ENCODE results near the gene SPATC1L. TPM values are rescaled to one million over a fixed set of nuclear protein-coding genes. Genes with fewer than 3 reads are reported as not detected.
"Not testable (repeated sequence)": the region's sequence is repeated elsewhere in the genome, so short reads cannot be mapped to it uniquely, and the experiment has no call there.

Gene SPATC1L
- total RNA-seq, 3 donors from 2014 or later: 6.8 to 17.5 (median 10.6) TPM

DNA sequence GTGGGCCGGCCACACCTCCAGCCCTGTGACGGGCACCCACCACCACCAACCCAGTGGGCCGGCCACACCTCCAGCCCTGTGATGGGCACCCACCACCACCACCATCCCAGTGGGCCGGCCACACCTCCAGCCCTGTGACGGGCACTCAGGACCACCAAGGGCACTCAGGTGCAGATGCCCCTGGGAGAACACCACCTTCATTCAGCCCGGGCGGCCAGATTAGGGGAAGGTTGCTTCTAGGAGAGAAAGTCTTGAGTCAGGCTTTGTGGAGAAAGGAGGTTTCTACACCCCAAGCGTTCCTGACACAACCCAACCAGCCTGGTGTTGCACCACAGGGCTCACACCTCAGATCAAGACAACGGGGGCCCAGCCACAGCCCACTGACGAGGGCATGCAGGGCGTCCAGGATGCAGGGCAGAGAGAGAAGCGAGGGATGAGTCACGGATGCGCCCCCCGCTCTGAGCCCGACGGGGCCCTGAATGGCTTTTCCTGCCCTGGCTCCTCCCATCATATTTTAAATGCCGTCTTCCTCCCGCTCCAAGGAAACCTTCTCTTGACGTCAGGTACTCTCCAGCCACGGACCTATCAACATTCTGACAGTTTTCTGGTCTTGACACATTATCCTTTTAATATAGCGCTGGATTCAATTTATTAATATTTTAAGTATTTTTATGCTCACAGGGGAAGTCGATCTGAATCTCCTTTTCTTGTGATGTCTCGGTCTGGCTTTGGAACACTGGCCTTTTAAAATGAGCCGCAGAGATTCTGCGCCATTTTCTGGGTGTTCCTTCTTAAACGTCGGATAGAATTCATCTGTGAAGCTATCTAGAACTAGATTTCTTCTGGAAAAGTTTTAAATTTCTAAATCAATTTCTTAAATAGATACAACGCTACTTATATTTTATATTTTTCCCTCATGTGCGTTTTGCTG lies 631 bp upstream of the SPATC1L start:
- ATAC-seq (peak; percentile 81 to 82), DNase-seq (peak; percentile 47)
- H3K9me3 Mint-ChIP-seq: no peaks in the 10 kb centered on the region
- peaks cover 1% of the 10 kb centered on the region for H3K4me1 Mint-ChIP-seq (ENCODE audit: low read depth)
- H3K4me3 Mint-ChIP-seq: peak overlapping the region; percentile 80
- H3K36me3 Mint-ChIP-seq (ENCODE audit: insufficient read depth): no peaks in the 10 kb centered on the region
- H3K27me3 Mint-ChIP-seq (ENCODE audit: low read depth): no peaks in the 10 kb centered on the region

DNA sequence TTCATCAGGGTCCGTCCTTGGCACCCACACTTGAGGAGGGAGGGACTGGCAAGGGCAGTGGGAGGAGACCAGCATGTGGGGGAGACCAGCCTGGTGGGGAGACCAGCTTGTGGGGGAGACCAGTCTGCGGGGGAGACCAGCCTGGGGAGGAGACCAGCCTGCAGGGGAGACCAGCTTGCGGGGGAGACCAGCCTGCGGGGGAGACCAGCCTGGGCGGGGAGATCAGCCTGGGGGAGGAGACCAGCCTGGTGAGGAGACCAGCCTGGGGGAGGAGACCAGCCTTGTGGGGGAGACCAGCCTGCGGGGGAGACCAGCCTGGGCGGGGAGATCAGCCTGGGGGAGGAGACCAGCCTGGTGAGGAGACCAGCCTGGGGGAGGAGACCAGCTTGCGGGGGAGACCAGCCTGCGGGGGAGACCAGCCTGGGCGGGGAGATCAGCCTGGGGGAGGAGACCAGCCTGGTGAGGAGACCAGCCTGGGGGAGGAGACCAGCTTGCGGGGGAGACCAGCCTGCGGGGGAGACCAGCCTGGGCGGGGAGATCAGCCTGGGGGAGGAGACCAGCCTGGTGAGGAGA lies 836 bp downstream of the SPATC1L start:
- not testable (repeated sequence) for H3K4me1 Mint-ChIP-seq (ENCODE audit: low read depth); H3K9me3 Mint-ChIP-seq; H3K36me3 Mint-ChIP-seq (ENCODE audit: insufficient read depth); H3K27me3 Mint-ChIP-seq (ENCODE audit: low read depth); DNase-seq; ATAC-seq
- peak overlapping the region; percentile 45 for H3K4me3 Mint-ChIP-seq

GRCh38 chr21:46182548-46183336 lies 1.5 kb downstream of the SPATC1L start:
- H3K9me3 Mint-ChIP-seq: no peaks in the 10 kb centered on the region
- H3K27me3 Mint-ChIP-seq (ENCODE audit: low read depth): no peaks in the 10 kb centered on the region
- H3K36me3 Mint-ChIP-seq (ENCODE audit: insufficient read depth): no peaks in the 10 kb centered on the region
- DNase-seq: no peak
- ATAC-seq: no peak
- peak overlapping the region; percentile 45 for H3K4me3 Mint-ChIP-seq
- peaks cover 1% of the 10 kb centered on the region for H3K4me1 Mint-ChIP-seq (ENCODE audit: low read depth)

GRCh38 chr21:46181953-46182547 lies 2.2 kb downstream of the SPATC1L start:
- DNase-seq (no peak), ATAC-seq (no peak)
- Mint-ChIP-seq H3K4me1 (ENCODE audit: low read depth) (peaks cover 1% of the 10 kb centered on the region), H3K4me3 (peak overlapping the region; percentile 16), H3K36me3 (ENCODE audit: insufficient read depth) (no peaks in the 10 kb centered on the region), H3K9me3 (no peaks in the 10 kb centered on the region), H3K27me3 (ENCODE audit: low read depth) (no peaks in the 10 kb centered on the region)

GRCh38 chr21:46181436-46181835 lies 2.8 kb downstream of the SPATC1L start:
- H3K9me3 Mint-ChIP-seq: no peaks in the 10 kb centered on the region
- ATAC-seq (no peak), DNase-seq (no peak)
- no peaks in the 10 kb centered on the region for H3K36me3 Mint-ChIP-seq (ENCODE audit: insufficient read depth)
- no peaks in the 10 kb centered on the region for H3K27me3 Mint-ChIP-seq (ENCODE audit: low read depth)
- H3K4me3 Mint-ChIP-seq: no peak overlapping the region
- H3K4me1 Mint-ChIP-seq (ENCODE audit: low read depth): peaks cover 1% of the 10 kb centered on the region

- H3K9me3 Mint-ChIP-seq: peaks cover 4% of the 10 kb centered on the region
- H3K27me3 Mint-ChIP-seq (ENCODE audit: low read depth): no peaks in the 10 kb centered on the region
- H3K36me3 Mint-ChIP-seq (ENCODE audit: insufficient read depth): no peaks in the 10 kb centered on the region
- DNase-seq (no peak), ATAC-seq (no peak)
- no peak overlapping the region for H3K4me3 Mint-ChIP-seq
- H3K4me1 Mint-ChIP-seq (ENCODE audit: low read depth): peaks cover 1% of the 10 kb centered on the region
These were observed 3.4 kb downstream of the SPATC1L start for GRCh38 chr21:46180778-46181391.

- Mint-ChIP-seq H3K36me3 (ENCODE audit: insufficient read depth) (no peaks in the 10 kb centered on the region), H3K4me3 (no peak overlapping the region), H3K27me3 (ENCODE audit: low read depth) (no peaks in the 10 kb centered on the region), H3K4me1 (ENCODE audit: low read depth) (no peaks in the 10 kb centered on the region), H3K9me3 (peaks cover 7% of the 10 kb centered on the region)
- DNase-seq (no peak), ATAC-seq (no peak)
These were observed 4.1 kb downstream of the SPATC1L start for GRCh38 chr21:46180079-46180722.

DNA sequence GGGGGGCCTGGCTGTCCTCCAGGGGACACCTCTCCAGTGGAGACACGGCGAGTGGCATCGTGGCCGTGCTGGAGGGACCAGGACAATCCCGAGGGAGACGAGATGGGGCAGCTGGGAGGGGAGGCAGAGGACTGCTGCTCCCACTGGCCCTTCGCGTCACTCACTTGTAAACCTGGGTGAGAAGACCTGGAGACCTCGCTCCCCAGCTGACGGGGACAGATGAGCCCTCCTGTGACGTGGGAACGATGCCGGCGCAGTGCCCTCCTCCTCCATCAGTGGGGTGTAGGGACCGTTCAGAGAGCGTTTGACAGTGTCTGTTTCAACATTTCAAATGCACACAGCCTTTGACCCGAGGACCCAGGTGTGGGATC lies 4.6 kb downstream of the SPATC1L start:
- no peak for DNase-seq
- no peak overlapping the region for H3K4me3 Mint-ChIP-seq
- peaks cover 12% of the 10 kb centered on the region for H3K9me3 Mint-ChIP-seq
- peaks cover under 1% of the 10 kb centered on the region for H3K36me3 Mint-ChIP-seq (ENCODE audit: insufficient read depth)
- no peaks in the 10 kb centered on the region for H3K4me1 Mint-ChIP-seq (ENCODE audit: low read depth)
- H3K27me3 Mint-ChIP-seq (ENCODE audit: low read depth): peaks cover 4% of the 10 kb centered on the region
- ATAC-seq: no peak

- Mint-ChIP-seq H3K9me3 (peaks cover 18% of the 10 kb centered on the region), H3K27me3 (ENCODE audit: low read depth) (peaks cover 5% of the 10 kb centered on the region), H3K36me3 (ENCODE audit: insufficient read depth) (peaks cover 1% of the 10 kb centered on the region), H3K4me1 (ENCODE audit: low read depth) (no peaks in the 10 kb centered on the region), H3K4me3 (no peak overlapping the region)
- ATAC-seq (no peak), DNase-seq (no peak)
These were observed 5.3 kb downstream of the SPATC1L start for GRCh38 chr21:46178961-46179360.

GRCh38 chr21:46176443-46177129 lies 7.7 kb downstream of the SPATC1L start:
- H3K36me3 Mint-ChIP-seq (ENCODE audit: insufficient read depth); H3K4me3 Mint-ChIP-seq; H3K4me1 Mint-ChIP-seq (ENCODE audit: low read depth); ATAC-seq; DNase-seq; H3K27me3 Mint-ChIP-seq (ENCODE audit: low read depth): not testable (repeated sequence)
- H3K9me3 Mint-ChIP-seq: peaks cover 18% of the 10 kb centered on the region

DNA sequence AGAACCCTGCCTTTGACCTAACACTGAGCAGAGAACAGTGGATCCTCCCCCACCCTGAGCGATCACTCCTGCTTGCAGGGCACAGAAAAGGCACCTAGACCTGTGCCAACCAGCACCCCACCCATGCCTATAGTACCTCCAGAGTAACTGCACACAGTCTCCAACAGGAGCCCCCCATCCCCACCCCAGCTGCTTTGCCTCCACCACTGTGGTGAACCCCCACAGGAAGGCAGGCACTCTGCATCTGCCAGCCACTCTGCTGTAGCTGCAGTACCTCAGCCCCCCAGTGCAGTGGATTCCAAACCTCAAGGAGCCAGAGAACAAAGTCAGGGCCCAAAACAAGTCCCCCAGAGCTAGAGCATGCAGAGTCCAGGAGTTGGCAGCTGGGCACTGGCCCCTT lies 10.7 kb downstream of the SPATC1L start:
- no peak overlapping the region for H3K4me3 Mint-ChIP-seq
- DNase-seq: no peak
- ATAC-seq: no peak
- peaks cover 6% of the 10 kb centered on the region for H3K4me1 Mint-ChIP-seq (ENCODE audit: low read depth)
- peaks cover 5% of the 10 kb centered on the region for H3K27me3 Mint-ChIP-seq (ENCODE audit: low read depth)
- peaks cover 1% of the 10 kb centered on the region for H3K36me3 Mint-ChIP-seq (ENCODE audit: insufficient read depth)
- peaks cover 18% of the 10 kb centered on the region for H3K9me3 Mint-ChIP-seq

- peaks cover 18% of the 10 kb centered on the region for H3K9me3 Mint-ChIP-seq
- DNase-seq: no peak
- ATAC-seq: no peak
- peaks cover 6% of the 10 kb centered on the region for H3K4me1 Mint-ChIP-seq (ENCODE audit: low read depth)
- peaks cover 1% of the 10 kb centered on the region for H3K36me3 Mint-ChIP-seq (ENCODE audit: insufficient read depth)
- no peak overlapping the region for H3K4me3 Mint-ChIP-seq
- H3K27me3 Mint-ChIP-seq (ENCODE audit: low read depth): peaks cover 5% of the 10 kb centered on the region
These were observed 11.3 kb downstream of the SPATC1L start for GRCh38 chr21:46172863-46173528.
